Measurements from ENCODE around the gene TM4SF1. TPM values are rescaled to one million over a fixed set of nuclear protein-coding genes. Genes with fewer than 3 reads are reported as not detected.

Gene TM4SF1, protein sequence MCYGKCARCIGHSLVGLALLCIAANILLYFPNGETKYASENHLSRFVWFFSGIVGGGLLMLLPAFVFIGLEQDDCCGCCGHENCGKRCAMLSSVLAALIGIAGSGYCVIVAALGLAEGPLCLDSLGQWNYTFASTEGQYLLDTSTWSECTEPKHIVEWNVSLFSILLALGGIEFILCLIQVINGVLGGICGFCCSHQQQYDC
- 100 to 1,000 TPM in 1 of 2 donors, 10 to 100 TPM in 1; 92.0 to 142 TPM for total RNA-seq

DNA sequence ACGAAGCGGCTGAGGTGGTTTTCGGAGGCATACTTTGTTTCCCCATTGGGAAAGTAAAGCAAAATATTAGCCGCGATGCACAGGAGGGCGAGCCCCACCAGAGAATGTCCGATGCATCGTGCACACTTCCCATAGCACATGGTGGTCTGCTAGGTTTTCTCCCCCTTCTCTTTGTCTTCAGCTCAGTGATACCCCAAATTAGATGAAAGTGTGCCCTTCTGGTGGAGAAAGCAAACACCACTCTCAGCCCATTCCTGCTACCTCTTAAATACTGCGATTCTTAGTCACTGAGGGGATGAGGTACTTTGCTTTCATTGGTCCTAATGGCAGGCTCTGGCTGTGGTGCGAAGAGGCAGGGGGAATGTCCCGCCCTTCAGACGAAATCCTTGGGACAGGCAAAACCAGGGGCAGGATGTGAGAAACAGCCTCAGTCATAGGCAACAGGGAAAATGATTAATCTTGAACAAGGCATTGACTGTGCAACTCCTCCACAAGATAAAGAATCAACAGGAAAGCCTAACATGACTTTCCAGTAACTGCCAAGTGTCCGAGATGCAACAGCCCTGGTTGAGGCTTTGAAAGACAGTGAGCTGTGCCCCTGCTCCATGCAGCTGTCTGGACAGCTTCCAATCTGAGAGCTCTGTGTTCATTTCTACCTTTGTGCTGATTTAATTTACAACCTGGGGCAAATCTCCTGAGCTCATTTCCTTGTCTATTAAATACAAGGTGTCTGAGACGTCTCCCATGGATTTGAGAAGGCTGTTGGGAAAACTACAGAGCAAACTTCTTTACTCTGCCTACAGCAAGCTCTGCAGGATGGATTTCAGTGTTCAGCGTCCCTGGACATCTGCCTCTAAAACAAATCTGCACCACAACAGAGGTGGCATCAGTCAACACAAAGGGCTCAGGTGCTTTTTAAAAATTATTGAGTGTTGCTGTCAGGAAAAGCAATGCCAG is at the start of gene TM4SF1:
Gene TM4SF1 (minus strand): TSS at position 242 of the 957 bp plus-strand sequence. CDS start 102 bp downstream, at position 140.
- intact Hi-C loops (cut with DNase I): no loop called here
- peak within 1 kb of the TSS; percentile 30 to 31 for H3K4me3 ChIP-seq
- WGBS: 23% methylated on average over 15 of the region's 15 CpGs
- TF ChIP-seq POLR2AphosphoS5 (IDR thresholded peaks at IDR 0.05) (peak; percentile 69), POLR2A (IDR thresholded peaks at IDR 0.05) (peak; percentile 71), CTCF (IDR thresholded peaks at IDR 0.05) (peak in 1 of 4 experiments; percentile 29)
- DNase-seq (ENCODE audit: low spot score): peak; percentile 78
- H3K27me3 ChIP-seq (replicated peaks; ENCODE audit: insufficient read depth): no peaks in the 10 kb centered on the region
- no peaks in the 10 kb centered on the region for H3K9me3 ChIP-seq
- H3K4me1 ChIP-seq (replicated peaks): peaks cover 5% of the 10 kb centered on the region
- no peaks in the 10 kb centered on the region for H3K36me3 ChIP-seq
- peak within 1 kb of the TSS; percentile 82 to 87 for H3K27ac ChIP-seq

- Histone ChIP-seq H3K36me3 (no peaks in the 10 kb centered on the region), H3K4me1 (replicated peaks) (no peaks in the 10 kb centered on the region), H3K9me3 (no peaks in the 10 kb centered on the region), H3K4me3 (no peak overlapping the region), H3K27ac (no peak overlapping the region), H3K27me3 (replicated peaks; ENCODE audit: insufficient read depth) (no peaks in the 10 kb centered on the region)
- intact Hi-C loops (cut with DNase I): no loop called here
- 24% methylated on average over 2 of the region's 2 CpGs for WGBS
- TF ChIP-seq POLR2A (IDR thresholded peaks at IDR 0.05) (no peak), CTCF (IDR thresholded peaks at IDR 0.05) (no peak), POLR2AphosphoS5 (IDR thresholded peaks at IDR 0.05) (no peak)
- no peak for DNase-seq (ENCODE audit: low spot score)
Observed at GRCh38 chr3:149426325-149426724, 48.9 kb upstream of the TM4SF1 start.

- H3K4me3 ChIP-seq: no peak overlapping the region
- no peak for DNase-seq (ENCODE audit: low spot score)
- H3K9me3 ChIP-seq: no peaks in the 10 kb centered on the region
- TF ChIP-seq CTCF (IDR thresholded peaks at IDR 0.05) (no peak), POLR2AphosphoS5 (IDR thresholded peaks at IDR 0.05) (no peak), POLR2A (IDR thresholded peaks at IDR 0.05) (no peak)
- no peaks in the 10 kb centered on the region for H3K27me3 ChIP-seq (replicated peaks; ENCODE audit: insufficient read depth)
- H3K27ac ChIP-seq: no peak overlapping the region
- H3K4me1 ChIP-seq (replicated peaks): no peaks in the 10 kb centered on the region
- intact Hi-C loops (cut with DNase I): no loop called here
- 39% methylated on average over 2 of the region's 2 CpGs for WGBS
- H3K36me3 ChIP-seq: no peaks in the 10 kb centered on the region
Observed at GRCh38 chr3:149424918-149425317, 47.5 kb upstream of the TM4SF1 start.

DNA sequence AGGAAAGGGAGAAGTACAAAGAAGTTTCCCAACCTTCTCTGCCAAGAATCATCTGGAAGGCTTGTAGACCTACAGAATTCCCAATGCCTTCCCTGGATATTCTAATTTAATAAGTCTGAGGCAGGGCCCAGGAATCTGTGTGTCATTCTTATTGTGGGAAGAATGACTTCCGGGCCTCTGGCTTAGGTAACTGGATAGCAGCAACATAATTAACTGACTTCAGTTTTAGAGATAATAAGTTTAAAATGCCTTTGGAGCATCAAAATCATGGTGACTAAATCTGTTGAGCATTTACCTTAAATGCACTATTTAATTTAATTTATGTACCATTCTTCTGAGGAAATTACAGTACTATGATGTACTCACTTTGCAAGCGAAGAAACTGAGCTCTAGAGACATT is 44.3 kb upstream of the TM4SF1 start:
- Histone ChIP-seq H3K27ac (no peak overlapping the region), H3K4me3 (no peak overlapping the region), H3K27me3 (replicated peaks; ENCODE audit: insufficient read depth) (no peaks in the 10 kb centered on the region), H3K36me3 (no peaks in the 10 kb centered on the region), H3K9me3 (no peaks in the 10 kb centered on the region), H3K4me1 (replicated peaks) (no peaks in the 10 kb centered on the region)
- no peak for TF ChIP-seq POLR2A (IDR thresholded peaks at IDR 0.05)
- no peak for TF ChIP-seq POLR2AphosphoS5 (IDR thresholded peaks at IDR 0.05)
- TF ChIP-seq CTCF (IDR thresholded peaks at IDR 0.05): no peak
- WGBS: 98% methylated on average over 2 of the region's 2 CpGs
- DNase-seq (ENCODE audit: low spot score): no peak
- intact Hi-C loops (cut with DNase I): no loop called here

All from prostate gland (tissue), 2 donors.